ENCODE data around the gene TUBA1B. TPM values are rescaled to one million over a fixed set of nuclear protein-coding genes. Genes with fewer than 3 reads are reported as not detected.
"Not testable (repeated sequence)": the region's sequence is repeated elsewhere in the genome, so short reads cannot be mapped to it uniquely, and the experiment has no call there.

TUBA1B gene
- total RNA-seq, 1 donor from 2014 or later = 1,333 TPM

DNA sequence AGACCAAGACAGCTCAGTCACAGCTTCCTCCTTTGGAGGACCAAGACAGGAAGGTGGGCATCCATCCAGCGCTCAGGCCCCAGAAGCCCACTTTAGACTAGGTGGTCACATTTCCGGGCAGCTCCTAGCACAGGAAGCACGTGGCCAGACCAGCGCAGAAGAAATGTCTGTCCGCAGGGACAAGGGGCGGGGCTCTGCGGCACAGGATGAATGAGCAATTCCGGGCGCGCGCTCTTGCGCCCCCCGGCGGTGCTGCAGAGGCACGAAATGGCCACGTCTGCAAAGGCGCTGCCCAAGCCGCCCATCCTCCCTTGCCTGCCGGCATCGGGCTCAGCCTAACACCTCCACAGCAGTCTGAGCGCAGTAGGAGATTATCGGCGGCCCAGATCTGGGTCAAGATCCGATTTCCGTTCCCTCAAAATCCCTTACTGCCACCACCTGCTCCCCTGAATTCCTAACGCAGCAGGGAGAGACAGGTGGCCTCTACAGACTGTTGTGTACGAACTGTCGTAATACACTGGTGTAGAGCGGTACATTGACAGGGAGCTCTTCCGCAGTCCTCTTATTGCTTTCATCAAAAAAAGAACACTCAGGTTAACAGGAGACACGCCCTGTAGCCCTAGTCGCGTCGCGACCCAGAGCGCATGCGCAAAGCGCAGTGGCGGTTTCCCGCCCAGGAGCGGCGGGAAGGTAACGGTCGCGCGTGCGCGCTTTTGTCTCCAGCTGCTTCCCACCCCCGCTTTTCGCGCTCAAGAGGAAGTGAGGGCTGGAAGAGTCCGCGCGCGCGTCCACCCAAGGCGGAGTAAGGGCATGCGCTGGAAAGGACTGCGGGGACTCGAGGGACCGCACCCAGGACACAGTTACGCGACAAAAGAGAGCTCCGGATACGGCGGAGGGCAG lies 794 bp downstream of the TUBA1B start:
- intact Hi-C loops (cut with DNase I) = loop anchor here (1.0 to 5.0 kb wide), 6 partner anchors 20 to 612 kb away; partner anchors contain the start of genes LMBR1L, RHEBL1, TMBIM6 and TUBA1A
- Histone ChIP-seq H3K9me3 (no peaks in the 10 kb centered on the region), H3K27ac (peak overlapping the region; percentile 100), H3K27me3 (no peaks in the 10 kb centered on the region), H3K4me3 (peak overlapping the region; percentile 92), H3K4me1 (peaks cover 14 to 23% of the 10 kb centered on the region in 2 donors), H3K36me3 (peaks cover 22 to 28% of the 10 kb centered on the region in 2 donors)
- DNase-seq (ENCODE audit: low spot score in 2 of 2) = peak; percentile 83 to 97
- TF ChIP-seq, protein P1, sequence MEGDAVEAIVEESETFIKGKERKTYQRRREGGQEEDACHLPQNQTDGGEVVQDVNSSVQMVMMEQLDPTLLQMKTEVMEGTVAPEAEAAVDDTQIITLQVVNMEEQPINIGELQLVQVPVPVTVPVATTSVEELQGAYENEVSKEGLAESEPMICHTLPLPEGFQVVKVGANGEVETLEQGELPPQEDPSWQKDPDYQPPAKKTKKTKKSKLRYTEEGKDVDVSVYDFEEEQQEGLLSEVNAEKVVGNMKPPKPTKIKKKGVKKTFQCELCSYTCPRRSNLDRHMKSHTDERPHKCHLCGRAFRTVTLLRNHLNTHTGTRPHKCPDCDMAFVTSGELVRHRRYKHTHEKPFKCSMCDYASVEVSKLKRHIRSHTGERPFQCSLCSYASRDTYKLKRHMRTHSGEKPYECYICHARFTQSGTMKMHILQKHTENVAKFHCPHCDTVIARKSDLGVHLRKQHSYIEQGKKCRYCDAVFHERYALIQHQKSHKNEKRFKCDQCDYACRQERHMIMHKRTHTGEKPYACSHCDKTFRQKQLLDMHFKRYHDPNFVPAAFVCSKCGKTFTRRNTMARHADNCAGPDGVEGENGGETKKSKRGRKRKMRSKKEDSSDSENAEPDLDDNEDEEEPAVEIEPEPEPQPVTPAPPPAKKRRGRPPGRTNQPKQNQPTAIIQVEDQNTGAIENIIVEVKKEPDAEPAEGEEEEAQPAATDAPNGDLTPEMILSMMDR (IDR thresholded peaks at IDR 0.05) = peak; percentile 89 to 95 (median 93)

DNA sequence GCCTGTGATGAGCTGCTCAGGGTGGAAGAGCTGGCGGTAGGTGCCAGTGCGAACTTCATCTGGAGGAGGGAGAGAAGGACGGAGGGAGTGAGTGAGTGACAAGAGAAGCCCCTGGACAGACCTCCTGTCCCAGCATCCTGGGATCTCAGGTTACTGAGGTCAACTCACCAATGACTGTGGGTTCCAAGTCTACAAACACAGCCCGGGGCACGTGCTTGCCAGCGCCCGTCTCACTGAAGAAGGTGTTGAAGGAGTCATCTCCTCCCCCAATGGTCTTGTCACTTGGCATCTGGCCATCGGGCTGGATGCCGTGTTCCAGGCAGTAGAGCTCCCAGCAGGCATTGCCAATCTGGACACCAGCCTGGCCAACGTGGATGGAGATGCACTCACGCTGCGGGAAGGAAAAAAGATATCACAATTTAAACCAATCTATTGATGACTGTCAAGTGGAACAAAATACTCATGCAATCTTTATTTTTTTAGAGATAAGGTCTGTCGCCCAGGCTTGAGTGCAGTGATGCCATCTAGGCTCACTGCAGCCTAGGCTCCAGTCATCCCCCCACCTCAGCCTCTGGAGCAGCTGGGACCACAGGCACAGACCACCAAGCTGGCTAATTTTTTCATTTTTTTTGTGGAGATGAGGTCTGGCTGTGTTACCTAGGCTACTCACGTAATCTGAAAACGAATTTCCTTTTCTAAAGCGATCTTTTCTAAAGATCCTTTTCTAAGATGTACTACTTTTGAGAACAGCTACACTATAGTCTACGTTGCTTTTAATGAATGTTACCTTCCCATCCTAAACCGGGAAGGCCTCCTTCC lies 1.7 kb downstream of the TUBA1B start:
- peaks cover 14 to 23% of the 10 kb centered on the region in 2 donors for H3K4me1 ChIP-seq
- peaks cover 22 to 28% of the 10 kb centered on the region in 2 donors for H3K36me3 ChIP-seq
- no peaks in the 10 kb centered on the region for H3K9me3 ChIP-seq
- peak overlapping the region; percentile 100 for H3K27ac ChIP-seq
- H3K27me3 ChIP-seq = no peaks in the 10 kb centered on the region
- peak overlapping the region; percentile 92 for H3K4me3 ChIP-seq
- TF ChIP-seq, protein P1 (IDR thresholded peaks at IDR 0.05) = no peak
- no peak for DNase-seq (ENCODE audit: low spot score in 2 of 2)
- intact Hi-C loops (cut with DNase I) = loop anchor here (1.0 to 5.0 kb wide), 5 partner anchors 19 to 613 kb away; partner anchors contain the start of genes LMBR1L, RHEBL1 and TMBIM6

DNA sequence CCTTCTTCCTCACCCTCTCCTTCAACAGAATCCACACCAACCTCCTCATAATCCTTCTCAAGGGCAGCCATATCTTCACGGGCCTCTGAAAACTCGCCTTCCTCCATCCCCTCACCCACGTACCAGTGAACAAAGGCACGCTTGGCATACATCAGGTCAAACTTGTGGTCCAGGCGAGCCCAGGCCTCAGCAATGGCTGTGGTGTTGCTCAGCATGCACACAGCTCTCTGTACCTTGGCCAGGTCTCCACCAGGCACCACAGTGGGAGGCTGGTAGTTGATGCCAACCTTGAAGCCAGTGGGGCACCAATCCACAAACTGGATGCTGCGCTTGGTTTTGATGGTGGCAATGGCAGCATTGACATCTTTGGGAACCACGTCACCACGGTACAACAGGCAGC lies 3.2 kb downstream of the TUBA1B start:
- H3K27me3 ChIP-seq; intact Hi-C loops (cut with DNase I); H3K9me3 ChIP-seq; H3K4me3 ChIP-seq; H3K27ac ChIP-seq; DNase-seq (ENCODE audit: low spot score in 2 of 2): not testable (repeated sequence)
- Histone ChIP-seq H3K36me3 (peaks cover 22 to 28% of the 10 kb centered on the region in 2 donors), H3K4me1 (peaks cover 13 to 14% of the 10 kb centered on the region in 2 donors)

- Histone ChIP-seq H3K9me3 (no peaks in the 10 kb centered on the region), H3K4me3 (no peak overlapping the region), H3K36me3 (peaks cover 22 to 28% of the 10 kb centered on the region in 2 donors), H3K27ac (no peak overlapping the region), H3K4me1 (peaks cover 11 to 14% of the 10 kb centered on the region in 2 donors), H3K27me3 (no peaks in the 10 kb centered on the region)
- no peak for DNase-seq (ENCODE audit: low spot score in 2 of 2)
- intact Hi-C loops (cut with DNase I) = no loop called here
- TF ChIP-seq, protein P1 (IDR thresholded peaks at IDR 0.05) = no peak
Observed at GRCh38 chr12:49126852-49127763, 4.1 kb downstream of the TUBA1B start.

GRCh38 chr12:49121047-49121696 lies 10.0 kb downstream of the TUBA1B start:
- no peak overlapping the region for H3K4me3 ChIP-seq
- no peak for DNase-seq (ENCODE audit: low spot score in 2 of 2)
- no peaks in the 10 kb centered on the region for H3K36me3 ChIP-seq
- no peak overlapping the region for H3K27ac ChIP-seq
- TF ChIP-seq, protein P1 (IDR thresholded peaks at IDR 0.05) = peak in 2 of 3 experiments; percentile 55 to 57
- no peaks in the 10 kb centered on the region for H3K27me3 ChIP-seq
- intact Hi-C loops (cut with DNase I) = loop anchor here (1.0 kb wide), 2 partner anchors 33 to 57 kb away; no protein-coding TSS in a partner anchor
- H3K9me3 ChIP-seq = no peaks in the 10 kb centered on the region
- no peaks in the 10 kb centered on the region for H3K4me1 ChIP-seq
